Umbilical cord (tissue), 2 donors: ENCODE results near the gene SCAF1. TPM values are rescaled to one million over a fixed set of nuclear protein-coding genes. Genes with fewer than 3 reads are reported as not detected.

Source experiments
- DNase-seq: peaks from one replicate; pipeline ENCODE4 v3.0.0-alpha.2; 2015; ENCODE audit warnings: low spot score
- total RNA-seq: library from RNA; depleted of rRNA; stranded (reverse); fragments of >200 nt; gene quantifications from one replicate; pipeline ENCODE4 v1.2.3, GENCODE V29; 2014; ENCODE audit warnings: low replicate concordance; ENCODE audit not compliant: insufficient read depth

SCAF1 gene
- total RNA-seq, 1 donor from 2014 or later = 7.9 TPM

DNA sequence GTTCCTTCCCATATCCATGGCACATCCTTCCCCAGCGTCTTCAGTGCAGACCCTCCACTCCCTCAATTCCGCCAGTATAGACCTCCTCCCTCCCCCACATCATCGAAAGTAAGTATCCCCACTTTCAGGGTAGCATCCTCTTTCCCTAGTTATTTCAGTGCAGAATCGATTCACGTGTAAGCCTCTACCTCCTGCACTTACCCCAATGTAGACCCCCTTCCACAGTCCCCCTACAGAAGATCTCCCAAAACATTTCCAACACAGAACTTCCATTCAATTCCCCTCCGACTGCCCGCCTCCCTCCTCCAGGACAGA is 23.0 kb downstream of the SCAF1 start:
- peak; percentile 21 for DNase-seq

DNA sequence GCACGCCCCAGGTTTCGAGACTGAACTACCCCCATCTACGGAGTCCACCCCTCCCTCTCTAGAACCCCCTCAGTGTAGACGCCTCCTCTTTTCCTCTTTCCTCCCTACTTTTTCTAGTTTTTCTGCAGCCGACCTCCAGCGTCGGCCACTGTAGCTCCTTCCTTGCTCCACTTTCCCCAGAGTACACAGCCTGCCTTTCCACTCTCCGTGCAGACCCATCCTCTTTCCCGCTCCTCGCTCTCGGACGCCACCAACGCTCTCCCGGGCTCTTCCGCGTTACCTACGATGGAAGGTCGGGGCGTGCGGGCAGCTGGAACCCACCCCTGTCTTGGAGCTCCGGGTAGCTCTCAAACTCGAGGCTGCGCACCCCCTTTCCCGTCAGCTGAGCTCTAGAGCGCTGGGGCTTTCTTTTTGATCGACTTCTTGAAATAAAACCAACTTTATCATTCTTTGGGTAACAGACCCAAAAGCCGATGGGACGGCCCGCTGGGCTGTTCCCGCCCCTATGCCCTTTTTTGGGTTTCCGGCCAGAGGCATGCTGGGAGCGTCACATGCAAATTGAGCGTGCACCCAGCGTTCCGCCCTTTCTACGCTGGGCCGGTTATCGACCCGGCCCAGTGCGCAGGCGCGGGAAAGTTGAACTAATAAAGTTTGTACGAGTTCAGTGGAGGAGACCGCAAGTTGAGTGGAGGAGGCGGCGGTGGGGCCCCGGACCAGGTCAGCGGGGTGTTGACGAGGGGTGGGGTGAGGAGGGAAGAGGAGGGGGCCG is 23.5 kb downstream of the SCAF1 start, which contains the start of the genes BCL2L12 and IRF3:
Gene BCL2L12 (plus strand): TSS at position 583 of the 769 bp plus-strand sequence. CDS start 760 bp downstream, outside the sequence.
Gene IRF3 (minus strand): TSS at position 507 of the 769 bp plus-strand sequence. CDS start 1,019 bp downstream, outside the sequence.
- peak; percentile 99 for DNase-seq

DNA sequence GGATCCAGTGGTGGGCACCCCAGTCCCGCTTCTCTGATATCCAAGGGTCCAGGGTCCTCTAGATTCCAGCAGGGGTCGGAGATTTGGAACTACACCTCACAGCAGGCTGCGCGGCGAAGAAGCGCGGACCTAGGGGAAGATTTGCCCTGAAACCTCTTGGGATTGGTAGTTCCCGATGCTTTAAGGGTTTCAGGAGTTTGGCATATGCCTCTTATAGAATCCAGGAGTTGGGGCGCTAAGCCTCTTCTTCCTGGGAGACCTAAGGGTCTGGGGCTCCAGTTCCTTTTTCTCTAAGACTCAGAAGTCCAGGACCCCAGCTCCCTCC is 24.1 kb downstream of the SCAF1 start:
- no peak for DNase-seq

DNA sequence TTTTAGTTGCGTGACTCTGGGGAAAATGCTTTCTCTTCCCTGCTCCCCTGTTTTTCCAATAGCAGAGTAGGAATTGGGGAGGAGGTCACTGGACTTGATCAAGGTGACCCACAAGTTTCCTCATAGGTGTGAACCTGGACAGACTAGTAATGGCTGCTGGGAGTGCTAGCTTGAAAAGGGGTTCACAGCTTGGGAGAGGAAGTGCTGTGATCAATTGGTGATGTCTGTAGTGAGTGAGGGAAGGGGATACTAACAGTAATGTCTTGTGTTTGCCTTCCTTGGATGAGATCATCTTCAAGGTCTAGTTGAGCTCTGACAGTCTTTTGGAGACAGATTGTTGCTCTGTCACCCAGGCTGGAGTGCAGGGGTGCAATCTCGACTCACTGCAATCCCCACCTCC is 25.5 kb downstream of the SCAF1 start:
- no peak for DNase-seq

DNA sequence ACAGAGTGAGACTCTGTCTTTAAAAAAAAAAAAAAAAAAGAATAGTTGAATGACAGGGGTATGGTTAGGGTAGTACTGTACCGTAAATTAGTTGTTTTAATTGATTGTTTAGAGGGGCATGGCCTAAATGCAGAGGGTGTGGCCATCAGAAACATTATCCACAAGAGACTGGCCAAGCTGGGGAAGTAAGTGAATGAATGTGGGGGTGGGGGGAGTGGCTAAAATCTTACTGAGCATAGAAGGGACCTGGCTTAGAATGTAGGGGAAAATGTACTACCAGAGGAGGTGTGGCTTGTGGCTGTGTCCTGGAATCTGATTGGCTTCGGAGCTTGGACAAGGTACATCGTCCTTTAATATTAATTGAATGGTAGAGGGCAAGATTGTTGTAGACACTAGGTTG is 27.5 kb downstream of the SCAF1 start:
- DNase-seq = no peak

DNA sequence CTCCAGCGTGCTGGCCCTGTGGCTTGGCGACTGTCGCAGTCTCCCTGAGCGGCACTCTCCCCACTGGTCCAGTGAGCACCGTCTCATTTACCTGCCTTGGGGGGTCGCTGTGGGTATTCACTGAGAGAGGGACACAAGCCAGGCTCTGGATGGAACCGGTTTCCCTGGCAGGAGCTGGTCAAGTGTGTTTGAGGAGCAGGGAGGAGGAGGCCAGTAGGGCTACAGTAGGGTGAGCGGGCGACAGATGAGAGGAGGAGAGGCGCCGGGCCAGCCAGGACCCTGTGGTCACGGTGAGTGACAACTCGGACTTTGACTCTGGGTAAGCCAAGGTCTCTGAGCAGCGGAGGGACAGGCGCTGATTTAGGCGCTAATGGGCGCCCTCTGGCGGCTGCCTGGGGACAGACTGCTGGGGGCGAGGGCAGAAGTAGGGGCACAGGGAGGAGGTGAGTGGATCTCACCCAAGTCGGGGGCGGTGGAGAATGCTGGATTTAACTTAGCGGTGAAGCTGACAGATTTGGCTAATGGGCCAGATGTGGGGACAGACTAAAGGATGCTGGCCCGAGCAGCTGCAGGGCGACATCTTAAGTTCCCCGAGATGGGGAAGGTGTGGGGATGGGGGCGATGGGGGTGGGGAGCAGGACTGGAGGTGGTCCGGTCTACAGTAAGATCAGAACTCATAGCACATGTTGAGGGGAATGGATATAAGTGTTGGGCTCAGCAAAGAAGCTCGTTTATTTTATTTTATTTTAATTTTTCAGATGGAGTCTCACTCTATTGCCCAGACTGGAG is 30.3 kb downstream of the SCAF1 start:
- DNase-seq = peak; percentile 57

DNA sequence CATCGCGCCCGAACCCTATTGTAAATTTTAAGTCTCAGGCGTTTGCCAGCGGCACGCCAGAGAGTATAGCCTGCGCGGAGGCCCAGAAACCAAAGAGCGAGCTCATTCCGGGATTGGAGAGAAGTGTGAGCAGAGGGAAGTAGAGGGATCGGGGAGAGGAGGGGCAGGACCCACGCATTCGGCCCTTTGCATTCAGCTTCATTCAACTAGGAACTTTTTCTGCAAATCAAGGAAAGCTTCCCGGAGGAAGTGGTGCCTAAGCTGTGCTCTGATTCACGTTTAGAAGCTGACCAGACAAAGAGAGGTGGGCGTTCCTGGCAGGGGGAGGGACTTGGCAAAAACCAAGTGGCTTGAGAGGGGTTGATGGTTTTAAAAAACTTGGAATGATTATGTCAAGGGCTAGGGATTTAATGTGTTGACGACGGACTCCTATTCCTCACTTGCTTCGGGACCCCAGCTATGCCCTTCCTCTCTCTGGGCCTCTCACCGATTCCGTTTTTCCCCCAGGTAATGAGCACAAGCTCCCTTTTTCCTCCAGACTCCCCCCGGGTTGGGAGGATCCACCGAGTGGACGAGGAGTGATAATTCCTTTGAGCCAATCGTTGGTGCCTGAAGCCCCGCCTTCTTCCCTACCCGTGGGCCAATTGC is 34.3 kb downstream of the SCAF1 start:
- no peak for DNase-seq

DNA sequence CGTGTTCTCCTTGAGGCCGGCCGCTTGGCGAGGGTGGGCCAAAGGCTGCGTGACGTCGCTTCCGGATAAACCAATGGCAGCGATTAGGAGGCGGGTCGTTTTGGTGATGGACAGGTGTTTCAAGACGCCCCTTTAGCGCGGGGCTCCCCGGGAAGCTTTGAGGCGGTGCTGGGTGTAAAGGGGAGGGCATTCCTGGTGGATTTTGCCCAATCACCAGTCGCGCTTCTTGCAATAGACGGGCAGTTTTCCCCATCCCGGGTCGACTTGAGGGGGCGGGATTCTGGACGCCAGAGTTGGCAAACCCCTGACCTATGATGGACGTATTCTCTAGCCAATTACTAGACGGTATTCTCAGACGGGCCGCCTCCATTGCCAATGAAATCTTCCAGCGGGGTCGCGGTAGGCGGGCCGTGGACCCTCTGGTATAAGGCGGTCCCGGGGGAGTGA is 34.8 kb downstream of the SCAF1 start:
- peak; percentile 100 for DNase-seq

DNA sequence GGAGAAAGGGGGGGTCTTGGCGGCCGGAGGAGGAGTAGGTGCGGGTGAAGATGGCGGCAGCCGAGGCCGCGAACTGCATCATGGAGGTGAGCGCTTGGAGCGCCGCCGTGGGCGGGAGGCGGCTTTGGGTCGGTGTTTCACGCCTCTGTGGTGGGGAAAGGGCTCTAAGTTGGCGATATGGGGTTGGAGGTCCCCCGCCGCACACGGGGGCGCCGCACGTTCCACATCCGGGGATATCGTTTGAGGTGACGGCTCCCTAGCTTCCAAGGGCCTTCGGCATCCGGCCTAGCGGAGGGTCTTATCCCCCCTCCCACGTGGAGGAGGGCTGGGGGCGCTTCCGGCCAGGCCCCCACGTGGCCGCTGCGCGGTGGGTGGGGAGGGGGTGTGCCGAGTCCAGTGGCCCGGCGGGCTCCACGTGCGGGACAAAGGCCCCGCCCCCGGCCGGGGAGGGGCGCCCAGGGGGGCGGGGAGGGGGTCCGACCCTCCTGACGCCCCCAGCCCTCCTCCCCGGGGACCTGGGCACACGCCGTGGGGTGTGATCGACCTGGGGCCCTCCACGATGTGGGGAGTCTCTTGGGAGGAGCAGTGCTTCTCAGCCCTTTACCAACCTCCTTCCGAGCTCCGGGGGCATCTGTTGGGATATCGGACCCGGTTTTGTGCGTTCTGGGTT is 35.4 kb downstream of the SCAF1 start, which contains the start of gene PRMT1:
Gene PRMT1 (plus strand): TSS at position 41 of the 670 bp plus-strand sequence. CDS start 10 bp downstream, at position 51.
- peak; percentile 56 for DNase-seq

DNA sequence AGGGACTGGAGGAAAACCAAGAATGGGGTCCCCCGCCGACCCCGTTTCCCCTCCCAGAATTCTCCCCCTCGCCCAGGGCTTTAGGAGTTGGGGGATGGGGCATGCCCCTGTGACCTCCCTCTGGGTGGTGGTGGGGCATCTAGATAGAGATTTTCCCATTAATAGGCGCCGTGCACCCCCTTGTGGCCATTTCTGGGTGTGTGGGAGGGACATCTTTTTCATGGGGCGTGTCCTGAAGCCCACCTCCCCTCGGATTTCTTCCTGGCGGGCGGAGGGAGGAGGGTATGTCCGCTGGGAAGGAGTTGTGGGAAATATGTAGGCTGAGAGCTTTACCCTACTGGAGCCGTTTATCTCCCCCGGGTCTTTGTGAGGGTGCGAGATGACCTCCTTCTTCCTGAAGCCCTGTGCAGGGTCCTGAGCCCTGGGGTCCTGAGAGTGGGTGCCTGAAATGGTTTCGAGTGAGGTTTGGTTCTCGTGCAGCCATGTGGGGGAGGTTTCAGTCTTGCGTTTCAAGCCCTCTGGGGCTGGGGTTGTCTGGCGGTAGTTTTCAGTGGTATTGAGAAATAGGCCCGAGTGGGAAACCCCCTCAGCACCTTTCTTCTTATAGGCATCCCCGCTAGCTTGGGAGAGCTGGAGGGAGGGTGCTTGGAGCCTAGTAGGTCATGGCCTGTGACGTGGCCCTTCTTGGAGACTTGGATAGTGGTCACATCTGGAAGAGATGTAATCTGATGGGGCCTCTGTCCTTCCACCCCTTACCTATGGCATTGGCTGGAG is 36.1 kb downstream of the SCAF1 start:
- peak; percentile 79 for DNase-seq

DNA sequence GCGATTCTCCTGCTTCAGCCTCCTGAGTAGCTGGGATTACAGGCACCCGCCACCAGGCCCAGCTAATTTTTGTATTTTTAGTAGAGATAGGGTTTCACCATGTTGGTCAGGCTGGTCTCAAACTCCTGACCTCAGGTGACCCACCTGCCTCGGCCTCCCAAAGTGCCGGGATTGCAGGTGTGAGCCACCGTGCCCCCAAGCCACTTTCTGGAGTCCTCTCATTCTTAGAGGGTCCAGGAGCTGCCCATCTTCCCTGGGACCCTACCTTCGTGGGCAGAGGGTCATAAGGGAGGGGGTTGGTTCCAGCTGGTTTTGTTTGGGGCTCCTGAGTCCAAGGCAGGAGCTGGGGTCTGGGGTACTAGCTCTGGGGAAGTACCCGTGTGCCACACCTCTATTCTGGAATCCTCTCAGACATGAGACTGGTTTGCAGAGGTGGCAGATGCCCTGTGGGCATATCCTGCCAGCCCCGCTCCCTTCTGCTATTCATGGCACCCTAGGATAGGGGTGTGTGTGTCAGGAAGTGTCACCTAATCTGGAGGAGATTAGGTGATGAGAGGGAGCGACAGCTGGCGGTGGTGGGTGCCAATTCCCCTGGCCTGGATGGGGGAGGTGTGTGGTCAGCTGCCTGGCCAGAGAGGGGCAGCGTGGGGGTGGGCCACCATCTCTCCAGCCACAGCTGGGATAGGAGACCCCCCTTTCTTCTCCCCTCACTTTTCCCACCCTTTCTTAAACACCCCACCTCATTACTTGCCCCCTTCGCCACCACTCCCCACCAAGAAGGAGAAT is 37.2 kb downstream of the SCAF1 start:
- no peak for DNase-seq

DNA sequence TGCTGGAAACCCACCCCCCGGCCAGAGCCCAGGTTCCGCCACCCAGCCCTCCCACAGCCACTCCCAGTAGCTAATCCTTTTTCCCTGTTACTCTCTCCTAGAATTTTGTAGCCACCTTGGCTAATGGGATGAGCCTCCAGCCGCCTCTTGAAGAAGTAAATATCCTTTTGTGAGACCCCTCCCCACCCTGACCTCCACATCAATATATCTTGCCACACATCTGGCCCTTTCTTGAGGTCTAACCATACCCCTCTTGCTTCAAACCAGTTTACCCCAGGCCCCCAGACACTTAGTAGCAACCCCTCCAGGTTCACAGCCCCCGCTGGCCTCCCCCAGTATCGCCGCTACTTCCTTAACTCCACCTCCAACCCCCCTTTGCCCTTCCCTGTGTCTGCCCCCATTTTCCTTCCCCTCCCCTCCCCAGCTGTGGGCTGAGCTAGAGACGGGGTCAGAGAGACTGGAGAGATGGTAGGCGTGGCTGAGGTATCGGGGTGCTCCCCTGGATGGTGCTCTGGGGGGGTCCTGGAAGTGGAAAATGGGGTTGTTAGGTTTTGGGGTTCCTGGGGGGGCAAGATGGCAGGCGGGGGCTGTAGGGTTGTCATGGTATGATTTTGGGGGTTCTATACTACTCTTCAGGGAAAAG is 37.9 kb downstream of the SCAF1 start:
- DNase-seq = no peak

DNA sequence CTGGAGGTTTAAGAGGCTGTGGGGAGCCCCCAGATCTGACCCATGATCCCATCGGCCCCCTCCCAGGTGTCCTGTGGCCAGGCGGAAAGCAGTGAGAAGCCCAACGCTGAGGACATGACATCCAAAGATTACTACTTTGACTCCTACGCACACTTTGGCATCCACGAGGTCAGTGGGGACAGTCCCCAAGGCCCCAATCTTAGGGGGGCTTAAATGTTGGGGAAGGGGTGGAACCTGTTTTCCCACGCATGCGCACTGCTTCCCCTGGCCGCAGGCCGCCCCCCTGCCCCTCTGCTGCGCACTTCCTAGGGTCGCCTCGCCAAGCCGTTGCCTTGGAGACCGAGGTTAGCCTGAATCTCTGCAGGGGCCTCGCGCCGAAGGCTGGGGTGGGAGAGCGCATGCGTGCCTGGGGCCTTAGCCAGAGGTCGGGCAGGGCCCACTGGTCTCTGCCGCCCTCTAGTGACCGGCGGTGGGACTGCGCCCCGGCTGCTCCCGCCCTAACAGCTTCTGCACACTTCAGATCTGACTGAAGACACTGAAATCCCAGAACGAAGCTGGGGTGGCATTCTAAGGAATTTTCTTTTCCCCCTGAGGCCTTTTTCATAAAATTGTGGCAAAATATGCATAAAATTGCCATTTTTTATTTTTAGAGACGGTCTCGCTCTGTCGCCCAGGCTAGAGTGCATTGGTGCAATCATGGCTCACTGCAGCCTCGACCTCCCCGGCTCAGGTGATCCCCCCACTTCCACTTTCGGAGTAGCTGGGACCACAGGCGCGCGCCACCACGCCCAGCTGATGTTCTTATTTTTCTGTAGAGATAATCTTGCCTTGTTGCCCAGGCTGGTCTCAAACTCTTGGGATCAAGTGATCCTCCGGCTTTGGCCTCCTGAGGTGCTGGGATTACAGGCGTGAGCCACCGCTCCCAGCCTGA is 38.7 kb downstream of the SCAF1 start:
- peak; percentile 91 for DNase-seq

DNA sequence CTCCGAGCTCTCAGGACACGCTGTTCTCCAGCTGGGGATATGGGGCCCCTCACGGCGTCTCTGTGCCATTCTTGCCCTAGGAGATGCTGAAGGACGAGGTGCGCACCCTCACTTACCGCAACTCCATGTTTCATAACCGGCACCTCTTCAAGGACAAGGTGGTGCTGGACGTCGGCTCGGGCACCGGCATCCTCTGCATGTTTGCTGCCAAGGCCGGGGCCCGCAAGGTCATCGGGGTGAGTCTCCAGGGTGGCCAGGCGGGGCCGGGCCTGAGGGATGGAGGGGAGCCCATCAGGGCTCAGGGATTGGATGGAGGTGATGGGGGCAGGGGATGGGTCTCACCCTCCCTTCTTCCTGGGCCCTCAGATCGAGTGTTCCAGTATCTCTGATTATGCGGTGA is 39.8 kb downstream of the SCAF1 start:
- DNase-seq = no peak

DNA sequence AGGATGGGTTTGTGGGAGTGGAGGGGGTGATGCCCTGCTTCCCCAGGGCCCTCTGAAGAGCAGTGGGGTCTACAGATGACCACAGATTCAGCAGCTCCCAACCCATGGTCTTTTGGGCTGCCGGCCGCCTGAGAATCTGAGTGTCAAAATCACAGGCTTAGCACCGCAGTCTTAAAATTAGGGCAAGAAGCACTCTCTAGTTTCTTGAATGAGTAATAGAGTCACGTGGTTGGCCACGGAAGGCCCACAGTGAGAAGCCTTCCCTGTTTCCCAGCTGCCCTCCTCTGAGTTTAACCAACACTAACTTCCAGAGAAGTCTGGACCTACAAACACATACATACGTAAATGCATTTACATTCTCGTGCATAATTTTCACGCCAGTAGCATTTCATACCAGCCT is 40.3 kb downstream of the SCAF1 start:
- no peak for DNase-seq

DNA sequence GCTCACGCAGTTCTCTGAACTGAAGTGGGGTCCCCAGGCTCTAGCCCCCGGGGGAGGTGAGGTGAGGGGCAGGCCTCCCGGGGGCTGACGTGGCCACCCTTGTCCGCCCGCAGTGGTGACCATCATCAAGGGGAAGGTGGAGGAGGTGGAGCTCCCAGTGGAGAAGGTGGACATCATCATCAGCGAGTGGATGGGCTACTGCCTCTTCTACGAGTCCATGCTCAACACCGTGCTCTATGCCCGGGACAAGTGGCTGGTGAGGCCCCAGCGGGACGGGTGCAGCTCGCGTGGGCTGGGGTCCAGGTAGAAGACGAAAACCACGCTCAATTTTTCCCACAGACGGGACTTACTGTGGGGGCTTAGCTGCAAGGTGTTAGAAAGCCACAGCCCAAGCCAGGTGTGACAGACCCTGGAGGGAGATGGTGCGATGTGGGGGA is 41.8 kb downstream of the SCAF1 start:
- DNase-seq = no peak

DNA sequence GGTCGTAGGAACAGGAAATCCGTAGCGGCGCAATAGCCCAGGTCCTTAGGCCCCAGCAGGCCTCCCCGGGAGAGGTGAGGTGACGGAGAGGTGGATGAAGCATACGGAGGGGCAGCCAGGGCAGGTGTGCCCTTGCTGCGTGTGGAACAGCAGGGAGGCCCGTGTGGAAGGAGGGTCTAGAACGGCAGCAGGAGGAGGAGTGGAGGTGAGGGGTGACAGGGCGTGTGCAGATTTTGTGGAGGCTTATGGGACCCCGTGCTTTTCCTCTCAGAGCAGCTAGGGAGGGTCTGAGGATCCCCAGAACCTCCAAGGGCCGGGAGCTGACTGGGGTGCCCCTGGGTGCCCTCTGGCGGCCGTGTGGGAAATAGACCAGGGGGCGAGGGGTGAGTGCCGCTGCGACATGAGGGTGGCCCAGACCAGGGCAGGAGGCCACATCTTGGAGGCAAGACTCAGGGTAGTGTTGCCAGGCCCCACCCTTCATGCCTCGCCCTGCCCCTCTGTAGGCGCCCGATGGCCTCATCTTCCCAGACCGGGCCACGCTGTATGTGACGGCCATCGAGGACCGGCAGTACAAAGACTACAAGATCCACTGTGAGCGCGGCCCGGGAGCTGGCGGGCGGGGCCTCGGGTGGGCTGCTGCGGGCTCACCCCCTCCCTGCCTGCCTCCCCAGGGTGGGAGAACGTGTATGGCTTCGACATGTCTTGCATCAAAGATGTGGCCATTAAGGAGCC is 42.4 kb downstream of the SCAF1 start:
- no peak for DNase-seq
